Ramos (cell line): ENCODE measurements around the gene CNBD2.
"Not testable (repeated sequence)": the region's sequence is repeated elsewhere in the genome, so short reads cannot be mapped to it uniquely, and the experiment has no call there.

Experiments
- in situ Hi-C: fragments of 300-500 bp; cut with MboI; formaldehyde crosslinking; loops from one replicate; pipeline ENCODE4 v1.14.3; 2022; ENCODE audit warnings: low sequenced_read_pairs; ENCODE audit not compliant: unreplicated experiment

The CNBD2 gene

DNA sequence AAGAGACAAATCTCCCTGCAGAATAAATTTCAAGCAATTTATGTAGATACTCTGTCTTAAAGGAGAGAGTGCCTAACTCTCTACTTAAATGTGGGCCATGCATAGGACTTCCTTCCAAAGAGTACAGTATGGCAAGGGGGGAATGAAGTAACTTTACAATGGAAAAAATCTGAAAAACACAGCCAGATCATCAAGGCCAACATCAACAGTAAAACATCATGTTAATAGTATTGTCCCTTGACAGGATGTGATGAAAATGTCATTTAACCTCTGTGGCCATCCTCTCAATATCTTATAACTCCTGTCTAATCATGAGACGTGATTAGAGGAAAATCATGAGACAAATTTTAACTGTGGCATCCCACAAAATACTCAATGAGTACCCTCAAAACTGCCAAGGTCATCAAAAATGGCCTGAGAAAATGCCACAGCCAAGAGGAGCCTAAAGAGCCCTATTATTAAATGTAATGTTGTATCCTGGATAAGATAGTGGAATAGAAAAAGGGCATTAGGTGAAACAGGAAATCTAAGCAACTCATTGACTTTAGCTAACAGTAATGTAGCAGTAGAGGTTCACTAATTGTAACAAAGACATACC, 47.5 kb downstream of the CNBD2 start:
- in situ Hi-C loops, result no loop called here

GRCh38 chr20:36017048-36017951, 48.9 kb downstream of the CNBD2 start:
- in situ Hi-C loops, result no loop called here

DNA sequence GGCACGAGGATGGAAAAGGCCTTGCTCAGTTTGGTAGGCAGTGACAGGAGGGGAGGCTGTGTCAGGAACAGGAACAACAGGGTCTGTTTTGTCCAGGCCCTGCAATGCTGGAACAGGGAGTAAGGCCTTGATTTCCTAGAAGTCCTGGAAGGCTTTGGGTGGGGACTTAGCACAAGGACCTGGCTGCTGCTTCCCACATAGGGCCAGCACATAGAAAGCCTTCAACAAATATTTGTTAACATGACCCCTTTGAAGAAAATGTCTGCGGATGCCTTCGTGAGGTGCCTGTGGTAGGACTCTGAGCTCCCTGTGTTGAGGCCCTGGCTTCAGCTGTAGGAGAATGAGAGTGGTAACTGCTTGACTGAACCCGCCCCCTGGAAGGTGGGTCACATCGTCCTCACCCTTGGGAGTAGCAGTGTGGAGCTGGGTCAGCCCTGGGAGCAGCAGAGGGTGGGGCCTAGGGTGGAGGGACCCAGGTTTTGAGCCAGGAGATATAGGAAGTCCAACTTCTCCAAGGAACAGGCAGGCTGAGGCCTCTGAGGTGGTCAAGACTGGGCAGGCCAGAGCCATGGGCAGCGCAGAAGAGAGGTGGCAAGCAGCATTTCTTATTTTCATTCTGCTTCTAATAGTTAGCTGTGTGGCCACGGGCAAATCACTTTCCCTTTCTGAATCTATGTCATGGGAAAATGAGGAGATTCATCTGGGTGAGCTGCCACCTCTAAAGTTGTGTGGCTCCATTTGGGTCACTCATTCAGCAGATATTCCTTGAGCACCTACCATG, 50.0 kb downstream of the CNBD2 start:
- in situ Hi-C loops, result no loop called here

GRCh38 chr20:36026131-36026530, 57.7 kb downstream of the CNBD2 start:
- in situ Hi-C loops, result not testable (repeated sequence)

GRCh38 chr20:36028106-36028808, 59.9 kb downstream of the CNBD2 start:
- in situ Hi-C loops, result no loop called here

DNA sequence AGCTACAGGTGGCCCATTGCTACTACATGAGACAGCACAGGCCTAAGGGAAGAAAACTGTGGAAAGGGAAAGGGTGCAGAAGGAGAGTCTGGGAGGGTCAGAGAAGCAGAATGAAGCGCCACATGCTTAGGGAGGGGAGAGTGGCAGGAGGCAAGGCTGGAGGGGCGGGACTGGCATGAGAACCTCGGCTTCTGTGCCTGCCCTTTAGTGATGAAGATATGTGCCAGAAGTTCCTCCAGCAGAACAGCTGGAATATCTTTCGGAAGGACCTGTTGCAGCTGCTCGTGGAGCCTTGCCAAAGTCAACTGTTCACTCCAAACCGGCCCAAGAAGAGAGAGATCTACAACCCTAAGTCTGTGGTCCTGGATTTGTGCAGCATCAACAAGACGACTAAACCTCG, 61.8 kb downstream of the CNBD2 start:
- in situ Hi-C loops, result no loop called here

GRCh38 chr20:36031806-36032205, 63.4 kb downstream of the CNBD2 start:
- in situ Hi-C loops, result no loop called here

DNA sequence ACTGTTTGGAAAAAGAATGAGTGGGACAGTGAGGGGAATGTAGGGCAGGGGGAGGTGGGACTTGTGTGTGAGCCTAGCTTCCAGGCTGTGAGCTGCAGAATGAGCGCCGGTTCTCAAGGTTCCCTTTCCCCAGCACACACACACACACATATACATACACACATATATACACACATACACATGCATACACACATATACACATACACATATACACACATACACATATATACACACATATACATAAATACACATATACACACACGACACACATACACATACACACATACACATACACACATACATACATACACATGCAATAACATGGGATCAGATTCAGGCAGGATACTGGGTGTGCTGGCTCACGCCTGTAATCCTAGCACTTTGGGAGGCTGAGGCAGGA, 66.5 kb downstream of the CNBD2 start:
- in situ Hi-C loops, result no loop called here

DNA sequence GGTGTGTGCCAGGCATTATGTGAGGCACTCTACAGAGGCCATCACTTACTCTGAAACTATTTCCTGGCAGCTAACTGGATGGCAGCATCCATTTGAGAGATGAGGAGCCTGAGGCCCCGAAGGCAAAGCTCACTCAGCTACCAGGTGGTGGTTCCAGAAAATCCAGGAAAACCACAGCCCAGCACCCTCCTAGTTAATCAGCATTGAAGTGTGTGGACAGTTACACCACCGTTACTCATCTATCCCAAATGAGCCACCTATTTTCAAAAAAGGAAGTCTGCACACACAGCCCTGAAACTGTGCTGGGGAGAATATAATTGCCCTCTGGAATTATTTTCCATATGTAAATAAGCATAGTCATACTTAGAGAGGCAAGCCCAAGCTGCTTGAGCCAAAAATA, 67.4 kb downstream of the CNBD2 start:
- in situ Hi-C loops, result no loop called here

- in situ Hi-C loops, result no loop called here
Measured at GRCh38 chr20:36036688-36037087, 68.3 kb downstream of the CNBD2 start.

DNA sequence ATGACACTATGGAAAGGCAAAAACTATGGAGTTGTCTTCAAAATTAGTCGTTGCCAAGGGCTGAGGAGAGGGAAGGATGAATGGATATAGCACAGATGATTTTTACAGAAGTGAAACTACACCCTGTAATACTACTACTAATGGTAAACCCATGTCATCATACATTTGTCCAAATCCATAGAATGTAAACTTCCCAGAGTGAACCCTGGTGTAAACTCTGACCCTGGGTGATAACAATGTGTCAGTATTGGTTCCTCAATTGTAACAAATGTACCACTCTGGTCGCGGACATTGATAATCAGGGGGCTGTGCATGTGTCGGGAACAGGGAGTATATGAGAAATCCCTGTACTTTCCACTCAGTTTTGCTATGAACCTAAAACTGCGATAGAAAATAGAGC, 72.2 kb downstream of the CNBD2 start:
- in situ Hi-C loops, result no loop called here

DNA sequence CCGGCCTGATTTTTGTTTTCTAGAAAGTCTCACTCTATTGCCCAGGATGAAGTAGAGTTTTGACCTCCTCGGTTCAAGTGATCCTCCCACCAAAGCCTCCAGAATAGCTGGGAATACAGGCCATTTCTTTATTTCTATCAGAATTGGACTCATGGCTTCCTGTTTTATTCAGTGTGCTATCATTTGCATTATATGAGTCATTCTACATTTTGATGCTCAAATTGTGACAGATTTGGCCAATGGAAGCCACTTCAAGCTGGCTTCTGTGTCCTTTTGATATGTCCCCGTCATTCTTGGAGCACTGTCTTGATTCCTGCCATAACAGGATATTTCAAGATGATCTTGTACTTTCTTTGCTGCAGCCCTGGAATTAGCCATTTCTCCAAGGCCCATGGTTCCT, 75.1 kb downstream of the CNBD2 start:
- in situ Hi-C loops, result no loop called here

DNA sequence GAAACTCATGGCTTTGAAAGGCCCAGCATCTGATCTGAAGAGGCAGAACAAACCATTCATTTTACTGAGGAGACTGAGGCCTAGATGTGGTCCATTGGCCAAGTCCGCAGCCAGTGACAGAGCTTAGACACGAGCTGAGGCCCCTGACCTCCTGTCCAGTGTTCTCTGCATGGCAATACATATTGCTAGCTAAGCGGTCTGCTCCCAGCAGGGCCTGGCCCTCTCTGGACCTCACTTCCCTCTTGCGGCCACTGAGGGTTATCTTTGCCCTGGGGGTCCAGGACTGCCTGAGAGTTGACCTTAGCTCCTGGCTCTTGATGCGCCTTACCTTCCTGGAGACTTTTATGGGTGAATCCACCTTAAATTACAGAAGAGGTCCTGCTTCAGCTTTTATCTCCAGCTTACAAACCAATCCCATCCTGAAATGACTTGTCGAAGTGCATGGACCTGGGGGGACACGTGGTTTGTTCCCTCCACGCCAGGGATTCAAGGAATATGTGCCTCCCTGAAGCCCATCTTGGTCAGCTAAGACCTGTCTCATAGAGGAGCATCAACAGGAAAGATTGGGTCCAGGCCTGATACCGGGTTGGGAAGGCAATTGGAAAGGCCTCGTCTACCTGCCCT, 75.6 kb downstream of the CNBD2 start:
- in situ Hi-C loops, result no loop called here

DNA sequence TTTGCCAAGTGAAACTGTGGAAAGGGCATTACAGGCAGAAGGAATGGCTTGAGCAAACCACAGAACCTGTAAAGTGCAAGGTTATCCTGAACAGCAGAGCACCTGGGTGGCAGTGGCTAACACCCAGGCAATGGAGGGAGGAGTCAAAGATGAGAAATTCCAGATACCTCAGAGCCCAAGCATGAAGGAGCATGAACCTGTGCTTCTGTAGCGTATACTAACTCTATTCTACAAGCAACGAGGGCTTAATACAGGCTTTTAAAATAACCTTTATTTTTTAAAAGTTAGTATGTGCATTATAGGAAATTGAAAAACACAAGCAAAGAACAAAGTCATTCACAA, 77.0 kb downstream of the CNBD2 start:
- in situ Hi-C loops, result no loop called here

GRCh38 chr20:36046073-36046798, 77.8 kb downstream of the CNBD2 start:
- in situ Hi-C loops, result not testable (repeated sequence)

DNA sequence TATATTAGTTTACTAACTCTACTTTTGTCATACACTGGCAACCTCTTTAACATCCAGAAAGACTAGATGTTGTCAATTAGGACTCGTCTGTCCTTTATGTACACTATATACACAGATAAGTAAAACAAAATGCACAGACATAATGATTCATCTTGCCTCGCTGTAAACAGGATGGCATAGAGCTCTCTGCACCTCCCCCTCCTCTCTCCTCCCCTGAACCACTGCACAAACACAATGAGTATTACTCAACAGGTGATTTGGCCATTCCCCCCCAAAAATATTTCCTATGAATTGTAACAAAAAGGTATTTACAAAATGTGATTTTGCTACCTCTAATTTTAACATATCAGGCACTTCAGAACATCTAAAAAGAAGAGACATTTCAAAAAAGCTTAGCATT, 81.0 kb downstream of the CNBD2 start:
- in situ Hi-C loops, result not testable (repeated sequence)

- in situ Hi-C loops, result no loop called here
Measured at GRCh38 chr20:36050436-36051317, 82.3 kb downstream of the CNBD2 start.

- in situ Hi-C loops, result no loop called here
Measured at GRCh38 chr20:36051318-36052116, 83.1 kb downstream of the CNBD2 start.
